IMR-90 (cell line): ENCODE data around the gene SPATA25. TPM values are rescaled to one million over a fixed set of nuclear protein-coding genes. Genes with fewer than 3 reads are reported as not detected.

Experiments used
- ATAC-seq: fragments of 200-7000 bp; cut with Tn5 transposase; 2 replicates; pipeline ENCODE4 v1.9.1; 2020; ENCODE audit warnings: low read depth, mild to moderate bottlenecking, moderate library complexity
- BruUV-seq: library from RNA; stranded (reverse); fragments of 400-500 nt; replicated peaks from 2 replicates; lab custom pipeline; 2021; lab: Mats Ljungman, UMichigan
- CTCF ChIA-PET: fragments of 300-600 bp; formaldehyde crosslinking; extraction: SDS; loops from one replicate; lab custom pipeline; 2021; ENCODE audit warnings: antibody characterized with exemption; lab: Yijun Ruan, JAX
- POLR2A ChIA-PET: fragments of 300-600 bp; sonication (Branson Sonifier 250); formaldehyde crosslinking; loops from one replicate; lab custom pipeline; 2022; ENCODE audit warnings: antibody characterized with exemption; ENCODE audit not compliant: unreplicated experiment; lab: Charles Lee
- DNase-seq: peaks from one replicate; pipeline ENCODE4 v3.0.0; 2013
- H2AFZ ChIP-seq: replicated peaks from 2 replicates; pipeline ENCODE3; 2013; ENCODE audit warnings: low read length, mild to moderate bottlenecking; ENCODE audit not compliant: poor library complexity
- H2AK5ac ChIP-seq: 2 replicates; pipeline ENCODE4 v1.6.1; 2013; ENCODE audit warnings: low read depth, low read length, inconsistent platforms
- H2AK9ac ChIP-seq: replicated peaks from 2 replicates; pipeline ENCODE3; 2013; ENCODE audit warnings: mild to moderate bottlenecking, low read depth, low read length, moderate library complexity; ENCODE audit not compliant: poor library complexity
- H2BK120ac ChIP-seq: 2 replicates; pipeline ENCODE4 v1.6.1; 2013; ENCODE audit warnings: low read depth, low read length, inconsistent platforms
- H2BK15ac ChIP-seq: 3 replicates; pipeline ENCODE4 v1.6.1; 2013; ENCODE audit warnings: low read depth, low read length, inconsistent platforms
- H2BK20ac ChIP-seq: 2 replicates; pipeline ENCODE4 v1.6.1; 2013; ENCODE audit warnings: low read depth, mild to moderate bottlenecking, inconsistent platforms, low read length, moderate library complexity
- H2BK5ac ChIP-seq: 2 replicates; pipeline ENCODE4 v1.6.1; 2013; ENCODE audit warnings: mild to moderate bottlenecking, low read depth, low read length, inconsistent platforms; ENCODE audit not compliant: poor library complexity, severe bottlenecking
- H3K14ac ChIP-seq: replicated peaks from 2 replicates; pipeline ENCODE4 v1.6.1; 2013; ENCODE audit warnings: low read depth, low read length, inconsistent platforms
- H3K18ac ChIP-seq: 2 replicates; pipeline ENCODE4 v1.6.1; 2013; ENCODE audit warnings: low read depth, low read length, control low read depth
- H3K23ac ChIP-seq: 2 replicates; pipeline ENCODE4 v1.6.1; 2013; ENCODE audit warnings: low read depth, low read length, inconsistent platforms
- H3K27ac ChIP-seq: 2 replicates; pipeline ENCODE4 v1.5.1; 2013; ENCODE audit warnings: mild to moderate bottlenecking, control low read depth, low read length; ENCODE audit not compliant: insufficient read depth
- H3K27me3 ChIP-seq: 2 replicates; pipeline ENCODE4 v1.6.1; 2013; ENCODE audit warnings: low read length; ENCODE audit not compliant: control insufficient read depth, insufficient read depth
- H3K36me3 ChIP-seq: 2 replicates; pipeline ENCODE4 v1.6.1; 2013; ENCODE audit warnings: low read length, mixed read lengths; ENCODE audit not compliant: control insufficient read depth, insufficient read depth
- H3K4ac ChIP-seq: 2 replicates; pipeline ENCODE4 v1.6.1; 2013; ENCODE audit warnings: low read depth, low read length, inconsistent platforms
- H3K4me1 ChIP-seq: 2 replicates; pipeline ENCODE4 v1.6.1; 2013; ENCODE audit warnings: low read length, mixed read lengths; ENCODE audit not compliant: control insufficient read depth, insufficient read depth
- H3K4me2 ChIP-seq: 2 replicates; pipeline ENCODE4 v1.6.1; 2013; ENCODE audit warnings: low read depth, mild to moderate bottlenecking, control low read depth, low read length, moderate library complexity
- H3K4me3 ChIP-seq: 2 replicates; pipeline ENCODE4 v1.5.1; 2013; ENCODE audit warnings: low read depth, mild to moderate bottlenecking, control low read depth, low read length, moderate library complexity; ENCODE audit not compliant: insufficient read depth
- H3K56ac ChIP-seq: 2 replicates; pipeline ENCODE4 v1.6.1; 2013; ENCODE audit warnings: low read length, inconsistent platforms; ENCODE audit not compliant: insufficient read depth; ENCODE audit errors: extremely low read depth
- H3K79me1 ChIP-seq, 2 experiments: 2 replicates each; pipeline ENCODE4 v1.6.1; 2013; ENCODE audit warnings: low read length in 2 of 2, inconsistent platforms in 1 of 2, low read depth in 1 of 2
- H3K9ac ChIP-seq: 2 replicates; pipeline ENCODE4 v1.6.1; 2013; ENCODE audit warnings: low read depth, low read length, control low read depth
- H3K9me1 ChIP-seq: 2 replicates; pipeline ENCODE4 v1.6.1; 2013; ENCODE audit warnings: low read length, inconsistent platforms; ENCODE audit not compliant: insufficient read depth
- H3K9me3 ChIP-seq: 2 replicates; pipeline ENCODE4 v1.6.1; 2013; ENCODE audit warnings: low read length; ENCODE audit not compliant: control insufficient read depth, insufficient read depth
- H4K20me1 ChIP-seq: 2 replicates; pipeline ENCODE4 v1.6.1; 2013; ENCODE audit warnings: low read length, inconsistent platforms; ENCODE audit not compliant: insufficient read depth
- H4K5ac ChIP-seq: 2 replicates; pipeline ENCODE4 v1.6.1; 2013; ENCODE audit warnings: mild to moderate bottlenecking, low read depth, low read length, control low read depth
- H4K8ac ChIP-seq, 2 experiments: 2 replicates each; pipeline ENCODE4 v1.6.1; 2013; ENCODE audit warnings: low read depth in 2 of 2, low read length in 2 of 2, control low read depth in 1 of 2, inconsistent platforms in 1 of 2
- H4K91ac ChIP-seq: 2 replicates; pipeline ENCODE4 v1.6.1; 2013; ENCODE audit warnings: low read depth, low read length, inconsistent platforms; ENCODE audit not compliant: insufficient read depth
- BHLHE40 ChIP-seq: fragments of 150-350 bp; IDR thresholded peaks from 2 replicates; pipeline ENCODE4 v1.6.1; 2016; ENCODE audit warnings: mild to moderate bottlenecking, low read depth, low read length
- CEBPB ChIP-seq: IDR thresholded peaks from 2 replicates; pipeline ENCODE4 v1.6.1; 2012; ENCODE audit warnings: low read depth, low read length, improper control_type of control experiment
- CHD1 ChIP-seq: IDR thresholded peaks from 2 replicates; pipeline ENCODE4 v1.6.1; 2012; ENCODE audit warnings: low read depth, low read length, improper control_type of control experiment
- CTCF ChIP-seq: conservative IDR thresholded peaks from 2 replicates; pipeline ENCODE4 v1.5.1; 2012; ENCODE audit warnings: mild to moderate bottlenecking, low read depth, low read length, improper control_type of control experiment
- FOS ChIP-seq: fragments of 150-350 bp; IDR thresholded peaks from 2 replicates; pipeline ENCODE4 v1.6.1; 2016; ENCODE audit warnings: low read depth, low read length
- MAFK ChIP-seq: IDR thresholded peaks from 2 replicates; pipeline ENCODE4 v1.6.1; 2012; ENCODE audit warnings: low read depth, low read length, improper control_type of control experiment
- MAZ ChIP-seq: IDR thresholded peaks from 2 replicates; pipeline ENCODE4 v1.6.1; 2012; ENCODE audit warnings: low read depth, mild to moderate bottlenecking, low read length, improper control_type of control experiment, moderate library complexity, borderline replicate concordance
- MXI1 ChIP-seq: IDR thresholded peaks from 2 replicates; pipeline ENCODE4 v1.6.1; 2012; ENCODE audit warnings: low read depth, mild to moderate bottlenecking, low read length, moderate library complexity, borderline replicate concordance
- NFE2L2 ChIP-seq: fragments of 150-350 bp; IDR thresholded peaks from 2 replicates; pipeline ENCODE4 v1.6.1; 2016; ENCODE audit warnings: low read depth, mild to moderate bottlenecking, low read length
- POLR2A ChIP-seq: IDR thresholded peaks from 2 replicates; pipeline ENCODE4 v1.6.1; 2012; ENCODE audit warnings: mild to moderate bottlenecking, low read depth, low read length
- RAD21 ChIP-seq: IDR thresholded peaks from 2 replicates; pipeline ENCODE4 v1.6.1; 2012; ENCODE audit warnings: low read length, improper control_type of control experiment
- RCOR1 ChIP-seq: IDR thresholded peaks from 2 replicates; pipeline ENCODE4 v1.6.1; 2012; ENCODE audit warnings: mild to moderate bottlenecking, low read length, improper control_type of control experiment; ENCODE audit not compliant: insufficient replicate concordance
- RFX5 ChIP-seq: IDR thresholded peaks from 2 replicates; pipeline ENCODE4 v1.8.0; 2012; ENCODE audit warnings: low read depth, mild to moderate bottlenecking, low read length, moderate library complexity
- USF2 ChIP-seq: fragments of 150-350 bp; IDR thresholded peaks from 2 replicates; pipeline ENCODE4 v1.6.1; 2017; ENCODE audit warnings: mild to moderate bottlenecking, antibody characterized with exemption, low read length, low read depth
- WGBS, 2 experiments: methylation state at CpG; one replicate each; pipeline versions ENCODE4 v1.1.5 to v1.1.7; 2013; ENCODE audit warnings: missing lambda C conversion rate in 2 of 2; ENCODE audit not compliant: insufficient read length in 1 of 2; ENCODE audit errors: extremely low coverage in 2 of 2; 5-methylcytosine and 5-hydroxymethylcytosine counted together
- dilution Hi-C: fragments of 300-500 bp; cut with HindIII; formaldehyde crosslinking; loops from one replicate; pipeline ENCODE4 v1.14.3; 2018; ENCODE audit warnings: low sequenced_read_pairs; ENCODE audit not compliant: unreplicated experiment
- in situ Hi-C: fragments of 300-500 bp; cut with MboI; formaldehyde crosslinking; loops from 3 replicates; pipeline ENCODE4 v1.14.3; 2019; ENCODE audit warnings: low sequenced_read_pairs, inconsistent platforms, mixed read lengths
- intact Hi-C: fragments of 100-400 bp; cut with micrococcal nuclease; formaldehyde crosslinking; loops from 2 replicates; pipeline ENCODE4 v1.10.0; 2022
- polyA plus RNA-seq, 3 experiments: library from polyadenylated mRNA; depleted of rRNA; stranded (reverse); fragments of >200 nt; gene quantifications; 2 replicates each; pipeline ENCODE4 v1.2.3, GENCODE V29; 2012; ENCODE audit warnings: low replicate concordance in 1 of 3
- total RNA-seq: library from RNA; depleted of rRNA; stranded (reverse); fragments of >200 nt; gene quantifications from 2 replicates; pipeline ENCODE4 v1.2.3, GENCODE V29; 2012

Gene SPATA25
- total and polyA plus RNA-seq, 2 of the 4 experiments (the other 2 are of a cell fraction): 0.18 to 0.36 TPM

- H3K9me1 ChIP-seq: no peaks in the 10 kb centered on the region; the same call in 1 of the 2 replicates
- no peak overlapping the region for H2BK20ac ChIP-seq
- no peaks in the 10 kb centered on the region for H3K36me3 ChIP-seq
- H3K23ac ChIP-seq: 0 out of 2 replicates have a peak overlapping the region, but pooled peaks have one; percentile 13
- dilution Hi-C loops (no loop called here), in situ Hi-C loops (loop anchor here (25.0 kb wide), 1 partner anchor 580 kb away; the partner anchor contains the start of gene SDC4), intact Hi-C loops (no loop called here)
- H2AK5ac ChIP-seq: peak overlapping the region; percentile 70; the same call in 1 of the 2 replicates
- H3K9me3 ChIP-seq: no peaks in the 10 kb centered on the region
- CTCF ChIA-PET: no interaction called here
- TF ChIP-seq MAFK (no peak), CEBPB (no peak), NFE2L2 (no peak), MXI1 (no peak), RAD21 (no peak), USF2 (no peak), RCOR1 (no peak), BHLHE40 (no peak), CHD1 (no peak), POLR2A (no peak), FOS (no peak), CTCF (no peak), RFX5 (no peak), MAZ (no peak)
- H2BK15ac ChIP-seq: no peak overlapping the region; the same call in 2 of the 3 replicates
- no peak overlapping the region for H4K91ac ChIP-seq
- ATAC-seq (no peak), DNase-seq (peak; percentile 75)
- no CpG with 5 or more reads among the region's 5 CpGs for WGBS, 2 experiments
- H2AK9ac ChIP-seq: no peak overlapping the region
- peak overlapping the region; percentile 24 for H3K4ac ChIP-seq
- H3K79me1 ChIP-seq: no peaks in the 10 kb centered on the region
- H3K9ac ChIP-seq: no peak overlapping the region
- no peak overlapping the region for H3K4me3 ChIP-seq
- peaks cover 27% of the 10 kb centered on the region for H3K4me1 ChIP-seq
- 0 out of 2 replicates have a peak overlapping the region, but pooled peaks have one; percentile 16 for H3K14ac ChIP-seq
- H4K8ac ChIP-seq: peak overlapping the region; percentile 37 to 42; a peak in 3 of 4 replicates
- no peak overlapping the region for H2BK120ac ChIP-seq
- BruUV-seq: no TSS peak
- H3K18ac ChIP-seq: peak overlapping the region; percentile 46; the same call in 1 of the 2 replicates
- peak overlapping the region; percentile 35 for H2AFZ ChIP-seq
- H3K27ac ChIP-seq: peak overlapping the region; percentile 89; the same call in 1 of the 2 replicates
- peak overlapping the region; percentile 57 for H4K5ac ChIP-seq
- no peak overlapping the region for H2BK5ac ChIP-seq
- no peak overlapping the region for H3K4me2 ChIP-seq
- no peak overlapping the region; the same call in 1 of the 2 replicates for H3K56ac ChIP-seq
- no peaks in the 10 kb centered on the region for H3K27me3 ChIP-seq
- POLR2A ChIA-PET: no interaction called here
- H4K20me1 ChIP-seq: no peaks in the 10 kb centered on the region
Measured at GRCh38 chr20:45917790-45918141, 30.3 kb upstream of the SPATA25 start.
